Measurements from ENCODE around the gene KRTAP1-4.
"Not testable (repeated sequence)": the region's sequence is repeated elsewhere in the genome, so short reads cannot be mapped to it uniquely, and the experiment has no call there.

The KRTAP1-4 gene

DNA sequence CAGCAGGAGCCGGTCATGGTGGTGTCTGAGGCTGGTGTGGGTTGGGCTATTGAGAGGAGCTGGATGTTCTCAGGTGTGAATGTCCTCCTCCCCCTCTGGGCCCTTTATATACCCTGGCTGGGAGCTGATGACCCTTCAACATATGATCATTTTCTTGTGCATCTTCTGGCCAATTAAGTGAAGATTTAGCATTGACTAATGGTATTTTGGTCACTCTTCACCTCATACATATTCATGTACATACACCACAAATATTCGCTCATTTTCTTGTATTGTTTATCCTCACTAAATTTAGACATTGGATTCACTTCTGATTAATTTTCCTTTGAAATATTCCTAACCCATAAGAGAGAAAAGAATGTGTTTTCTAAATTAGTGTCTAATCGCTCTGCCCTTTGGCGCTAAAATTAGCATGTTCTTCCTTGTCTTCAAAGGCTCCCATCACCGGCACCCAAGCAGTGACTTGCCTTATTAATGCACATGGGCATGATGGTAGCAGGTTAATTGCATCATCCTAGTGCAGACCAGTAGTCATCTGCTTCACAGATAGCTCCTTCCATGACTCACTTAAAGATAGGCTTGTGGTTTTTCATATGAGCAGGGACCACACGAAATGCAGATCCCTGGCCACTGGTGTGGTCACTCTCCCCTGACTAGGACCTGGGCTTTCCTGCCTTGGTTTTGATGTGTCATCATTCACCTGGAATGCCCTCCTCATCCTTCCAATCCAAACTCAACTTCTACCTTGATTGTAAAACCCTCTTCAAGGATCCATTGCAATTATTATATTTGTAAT, 36.0 kb upstream of the KRTAP1-4 start, which contains the start of gene KRTAP2-4 (continued):
- TF ChIP-seq, protein P1, sequence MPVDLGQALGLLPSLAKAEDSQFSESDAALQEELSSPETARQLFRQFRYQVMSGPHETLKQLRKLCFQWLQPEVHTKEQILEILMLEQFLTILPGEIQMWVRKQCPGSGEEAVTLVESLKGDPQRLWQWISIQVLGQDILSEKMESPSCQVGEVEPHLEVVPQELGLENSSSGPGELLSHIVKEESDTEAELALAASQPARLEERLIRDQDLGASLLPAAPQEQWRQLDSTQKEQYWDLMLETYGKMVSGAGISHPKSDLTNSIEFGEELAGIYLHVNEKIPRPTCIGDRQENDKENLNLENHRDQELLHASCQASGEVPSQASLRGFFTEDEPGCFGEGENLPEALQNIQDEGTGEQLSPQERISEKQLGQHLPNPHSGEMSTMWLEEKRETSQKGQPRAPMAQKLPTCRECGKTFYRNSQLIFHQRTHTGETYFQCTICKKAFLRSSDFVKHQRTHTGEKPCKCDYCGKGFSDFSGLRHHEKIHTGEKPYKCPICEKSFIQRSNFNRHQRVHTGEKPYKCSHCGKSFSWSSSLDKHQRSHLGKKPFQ (tag by site-specific recombination; IDR thresholded peaks at IDR 0.05) = no peak
- no peak for TF ChIP-seq ZNF792 (tag by site-specific recombination; IDR thresholded peaks at IDR 0.05)
- TF ChIP-seq, protein P2, sequence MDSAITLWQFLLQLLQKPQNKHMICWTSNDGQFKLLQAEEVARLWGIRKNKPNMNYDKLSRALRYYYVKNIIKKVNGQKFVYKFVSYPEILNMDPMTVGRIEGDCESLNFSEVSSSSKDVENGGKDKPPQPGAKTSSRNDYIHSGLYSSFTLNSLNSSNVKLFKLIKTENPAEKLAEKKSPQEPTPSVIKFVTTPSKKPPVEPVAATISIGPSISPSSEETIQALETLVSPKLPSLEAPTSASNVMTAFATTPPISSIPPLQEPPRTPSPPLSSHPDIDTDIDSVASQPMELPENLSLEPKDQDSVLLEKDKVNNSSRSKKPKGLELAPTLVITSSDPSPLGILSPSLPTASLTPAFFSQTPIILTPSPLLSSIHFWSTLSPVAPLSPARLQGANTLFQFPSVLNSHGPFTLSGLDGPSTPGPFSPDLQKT (IDR thresholded peaks at IDR 0.05; ENCODE audit: borderline replicate concordance, low read depth, low read length) = no peak
- no peak for TF ChIP-seq ZNF416 (tag by site-specific recombination; IDR thresholded peaks at IDR 0.05)
- TF ChIP-seq, protein P3, sequence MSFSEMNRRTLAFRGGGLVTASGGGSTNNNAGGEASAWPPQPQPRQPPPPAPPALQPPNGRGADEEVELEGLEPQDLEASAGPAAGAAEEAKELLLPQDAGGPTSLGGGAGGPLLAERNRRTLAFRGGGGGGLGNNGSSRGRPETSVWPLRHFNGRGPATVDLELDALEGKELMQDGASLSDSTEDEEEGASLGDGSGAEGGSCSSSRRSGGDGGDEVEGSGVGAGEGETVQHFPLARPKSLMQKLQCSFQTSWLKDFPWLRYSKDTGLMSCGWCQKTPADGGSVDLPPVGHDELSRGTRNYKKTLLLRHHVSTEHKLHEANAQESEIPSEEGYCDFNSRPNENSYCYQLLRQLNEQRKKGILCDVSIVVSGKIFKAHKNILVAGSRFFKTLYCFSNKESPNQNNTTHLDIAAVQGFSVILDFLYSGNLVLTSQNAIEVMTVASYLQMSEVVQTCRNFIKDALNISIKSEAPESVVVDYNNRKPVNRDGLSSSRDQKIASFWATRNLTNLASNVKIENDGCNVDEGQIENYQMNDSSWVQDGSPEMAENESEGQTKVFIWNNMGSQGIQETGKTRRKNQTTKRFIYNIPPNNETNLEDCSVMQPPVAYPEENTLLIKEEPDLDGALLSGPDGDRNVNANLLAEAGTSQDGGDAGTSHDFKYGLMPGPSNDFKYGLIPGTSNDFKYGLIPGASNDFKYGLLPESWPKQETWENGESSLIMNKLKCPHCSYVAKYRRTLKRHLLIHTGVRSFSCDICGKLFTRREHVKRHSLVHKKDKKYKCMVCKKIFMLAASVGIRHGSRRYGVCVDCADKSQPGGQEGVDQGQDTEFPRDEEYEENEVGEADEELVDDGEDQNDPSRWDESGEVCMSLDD (tag by site-specific recombination; IDR thresholded peaks at IDR 0.05) = no peak

DNA sequence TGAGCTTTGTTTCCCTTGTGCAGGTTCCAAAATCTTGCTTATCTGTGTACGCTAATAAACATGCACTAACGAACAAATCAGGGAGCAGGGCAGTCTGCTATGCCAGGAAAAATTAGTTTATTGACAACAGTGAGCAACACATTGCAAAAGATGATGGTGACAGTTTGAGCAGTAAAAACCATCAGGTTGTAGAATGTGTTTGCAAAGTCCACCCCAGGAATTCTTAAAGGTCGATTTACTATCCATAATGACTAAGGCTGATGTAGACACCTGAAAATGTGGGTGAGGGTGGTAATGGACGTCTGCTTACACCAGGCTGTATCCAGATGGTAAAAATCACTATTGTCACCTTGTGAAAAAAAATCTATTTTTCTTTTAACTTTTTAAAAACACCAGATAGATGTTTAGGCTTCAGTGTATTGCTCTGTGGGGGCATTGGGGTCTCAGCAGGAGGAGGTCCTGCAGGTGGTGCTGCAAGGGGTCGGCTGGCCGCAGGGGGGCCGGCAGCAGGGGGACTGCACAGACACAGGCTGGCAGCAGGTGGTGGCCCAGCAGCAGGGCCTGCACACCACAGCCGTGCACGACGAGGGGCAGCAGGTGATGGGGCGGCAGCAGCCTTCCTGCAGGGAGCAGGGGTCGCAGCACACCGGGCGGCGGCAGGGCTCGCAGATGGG, 35.2 kb upstream of the KRTAP1-4 start:
- H3K9me3 ChIP-seq (ENCODE audit: control insufficient read depth, insufficient read depth, low read depth, low read length); H3K4me1 ChIP-seq (ENCODE audit: control insufficient read depth, insufficient read depth, low read length); H3K27ac ChIP-seq (ENCODE audit: extremely low read depth, low read depth, low read length); H3K4me3 ChIP-seq (ENCODE audit: low read depth, low read length); H3K36me3 ChIP-seq (ENCODE audit: control insufficient read depth in 2 of 2, insufficient read depth in 1 of 2, low read length in 2 of 2); POLR2A ChIA-PET: not testable (repeated sequence)
- peak; percentile 55 for TF ChIP-seq ZIC2 (tag by site-specific recombination; IDR thresholded peaks at IDR 0.05)
- CTCF ChIA-PET = interaction anchor here (1.5 kb wide), 1 partner anchor 601 kb away, joined by 4 read pairs; no protein-coding TSS in a partner anchor

DNA sequence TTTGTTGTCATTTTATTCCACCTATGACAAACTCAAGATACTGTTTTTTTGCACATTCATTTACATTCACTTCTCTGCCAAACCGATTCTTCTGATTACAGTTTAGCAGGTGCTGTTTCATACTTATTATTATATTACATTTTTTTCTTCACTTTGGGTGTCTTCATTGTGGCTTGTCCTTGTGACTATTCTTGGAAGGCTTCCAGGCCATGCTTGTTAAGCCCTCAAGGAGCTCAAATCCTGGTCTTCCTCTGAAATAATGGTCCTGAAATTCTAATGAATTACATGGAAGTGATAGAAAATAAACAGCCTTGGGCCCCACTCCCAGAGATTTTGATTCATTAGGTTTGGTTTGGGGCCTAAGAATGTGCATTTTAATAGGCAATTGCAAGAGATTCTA, 34.3 kb upstream of the KRTAP1-4 start:
- no peak overlapping the region for H3K27ac ChIP-seq (ENCODE audit: extremely low read depth, low read depth, low read length)
- no peak overlapping the region for H3K4me3 ChIP-seq (ENCODE audit: low read depth, low read length)
- no peaks in the 10 kb centered on the region for H3K4me1 ChIP-seq (ENCODE audit: control insufficient read depth, insufficient read depth, low read length)
- ChIA-PET POLR2A (no interaction called here), CTCF (interaction anchor here (1.5 kb wide), 1 partner anchor 601 kb away, joined by 4 read pairs; no protein-coding TSS in a partner anchor)
- TF ChIP-seq SETDB1 (IDR thresholded peaks at IDR 0.05; ENCODE audit: insufficient read length, low read length) = no peak
- TF ChIP-seq ZNF184 (tag by site-specific recombination; IDR thresholded peaks at IDR 0.05) = no peak
- TF ChIP-seq, protein P4, sequence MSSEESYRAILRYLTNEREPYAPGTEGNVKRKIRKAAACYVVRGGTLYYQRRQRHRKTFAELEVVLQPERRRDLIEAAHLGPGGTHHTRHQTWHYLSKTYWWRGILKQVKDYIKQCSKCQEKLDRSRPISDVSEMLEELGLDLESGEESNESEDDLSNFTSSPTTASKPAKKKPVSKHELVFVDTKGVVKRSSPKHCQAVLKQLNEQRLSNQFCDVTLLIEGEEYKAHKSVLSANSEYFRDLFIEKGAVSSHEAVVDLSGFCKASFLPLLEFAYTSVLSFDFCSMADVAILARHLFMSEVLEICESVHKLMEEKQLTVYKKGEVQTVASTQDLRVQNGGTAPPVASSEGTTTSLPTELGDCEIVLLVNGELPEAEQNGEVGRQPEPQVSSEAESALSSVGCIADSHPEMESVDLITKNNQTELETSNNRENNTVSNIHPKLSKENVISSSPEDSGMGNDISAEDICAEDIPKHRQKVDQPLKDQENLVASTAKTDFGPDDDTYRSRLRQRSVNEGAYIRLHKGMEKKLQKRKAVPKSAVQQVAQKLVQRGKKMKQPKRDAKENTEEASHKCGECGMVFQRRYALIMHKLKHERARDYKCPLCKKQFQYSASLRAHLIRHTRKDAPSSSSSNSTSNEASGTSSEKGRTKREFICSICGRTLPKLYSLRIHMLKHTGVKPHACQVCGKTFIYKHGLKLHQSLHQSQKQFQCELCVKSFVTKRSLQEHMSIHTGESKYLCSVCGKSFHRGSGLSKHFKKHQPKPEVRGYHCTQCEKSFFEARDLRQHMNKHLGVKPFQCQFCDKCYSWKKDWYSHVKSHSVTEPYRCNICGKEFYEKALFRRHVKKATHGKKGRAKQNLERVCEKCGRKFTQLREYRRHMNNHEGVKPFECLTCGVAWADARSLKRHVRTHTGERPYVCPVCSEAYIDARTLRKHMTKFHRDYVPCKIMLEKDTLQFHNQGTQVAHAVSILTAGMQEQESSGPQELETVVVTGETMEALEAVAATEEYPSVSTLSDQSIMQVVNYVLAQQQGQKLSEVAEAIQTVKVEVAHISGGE (tag by site-specific recombination; conservative IDR thresholded peaks at IDR 0.05; ENCODE audit: low read depth) = no peak
- no peak for TF ChIP-seq KLF9 (tag by site-specific recombination; IDR thresholded peaks at IDR 0.05; ENCODE audit: low read depth)
- TF ChIP-seq ZNF548 (tag by site-specific recombination; IDR thresholded peaks at IDR 0.05) = no peak
- TF ChIP-seq KLF10 (tag by site-specific recombination; IDR thresholded peaks at IDR 0.05) = no peak
- TF ChIP-seq ZNF473 (tag by site-specific recombination; IDR thresholded peaks at IDR 0.05) = no peak
- TF ChIP-seq ZNF521 (tag by site-specific recombination; IDR thresholded peaks at IDR 0.05) = no peak
- TF ChIP-seq ZNF274 (IDR thresholded peaks at IDR 0.05; ENCODE audit: low read length) = no peak
- no peak for TF ChIP-seq ZNF274 (tag by site-specific recombination; IDR thresholded peaks at IDR 0.05; ENCODE audit: borderline replicate concordance)
- no peak for TF ChIP-seq ZNF239 (tag by site-specific recombination; IDR thresholded peaks at IDR 0.05)
- TF ChIP-seq ZNF423 (tag by site-specific recombination; IDR thresholded peaks at IDR 0.05) = no peak
- TF ChIP-seq SCRT2 (tag by site-specific recombination; IDR thresholded peaks at IDR 0.05) = no peak
- TF ChIP-seq ZNF354C (tag by site-specific recombination; IDR thresholded peaks at IDR 0.05; ENCODE audit: borderline replicate concordance, low read depth) = no peak
- no peak for TF ChIP-seq ZNF560 (tag by site-specific recombination; IDR thresholded peaks at IDR 0.05; ENCODE audit: borderline replicate concordance)
- no peaks in the 10 kb centered on the region for H3K9me3 ChIP-seq (ENCODE audit: control insufficient read depth, insufficient read depth, low read depth, low read length)
- no peaks in the 10 kb centered on the region for H3K36me3 ChIP-seq (ENCODE audit: control insufficient read depth in 2 of 2, insufficient read depth in 1 of 2, low read length in 2 of 2)

Measured in HEK293 (cell line).